Ishikawa (cell line): ENCODE results near the gene BPIFB1.

Source experiments
- EGR1 ChIP-seq: IDR thresholded peaks from 2 replicates; pipeline ENCODE4 v1.6.1; 2012
- EP300 ChIP-seq: IDR thresholded peaks from 2 replicates; pipeline ENCODE4 v1.6.1; 2012; ENCODE audit warnings: borderline replicate concordance
- FOXM1 ChIP-seq: IDR thresholded peaks from 2 replicates; pipeline ENCODE4 v1.6.1; 2012; ENCODE audit warnings: low read depth, borderline replicate concordance
- MAX ChIP-seq: IDR thresholded peaks from 2 replicates; pipeline ENCODE4 v1.6.1; 2012
- NFIC ChIP-seq: IDR thresholded peaks from 2 replicates; pipeline ENCODE4 v1.6.1; 2012
- RAD21 ChIP-seq: IDR thresholded peaks from 2 replicates; pipeline ENCODE4 v1.6.1; 2012; ENCODE audit warnings: low read depth
- REST ChIP-seq: IDR thresholded peaks from 2 replicates; pipeline ENCODE4 v1.6.1; 2012; ENCODE audit warnings: low read depth, mild to moderate bottlenecking
- TAF1 ChIP-seq: IDR thresholded peaks from 2 replicates; pipeline ENCODE4 v1.6.1; 2012; ENCODE audit warnings: low read depth, mild to moderate bottlenecking
- TEAD4 ChIP-seq: IDR thresholded peaks from 2 replicates; pipeline ENCODE4 v1.6.1; 2012
- YY1 ChIP-seq: IDR thresholded peaks from 2 replicates; pipeline ENCODE4 v1.6.1; 2012; ENCODE audit warnings: low read depth
- ZBTB7A ChIP-seq: IDR thresholded peaks from 2 replicates; pipeline ENCODE4 v1.6.1; 2012; ENCODE audit warnings: low read depth
- TF ChIP-seq, protein P1 (sequence below): IDR thresholded peaks from 2 replicates; pipeline ENCODE4 v1.6.1; 2012

DNA sequence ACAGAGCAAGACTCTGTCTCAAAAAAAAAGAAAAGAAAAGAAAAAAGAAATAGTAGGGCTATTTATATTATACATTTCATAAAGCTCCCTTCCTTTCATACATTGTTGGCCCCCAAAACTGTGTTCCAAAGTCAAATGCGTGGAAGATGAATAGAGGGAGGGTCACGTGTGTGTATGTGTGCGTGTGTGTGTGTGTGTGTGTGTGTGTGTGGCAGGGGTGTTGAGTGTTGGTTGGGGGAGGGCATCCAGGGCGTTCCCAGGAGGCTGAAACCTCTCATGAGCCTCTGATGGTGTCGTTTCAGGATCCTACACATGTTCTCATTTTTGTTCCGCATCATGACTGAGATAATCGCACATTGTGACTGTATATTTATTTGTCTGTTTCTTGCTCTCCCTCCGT is 7.8 kb upstream of the BPIFB1 start:
- TF ChIP-seq FOXM1 (no peak), EGR1 (no peak), EP300 (no peak), RAD21 (no peak), MAX (no peak), TAF1 (no peak), TEAD4 (no peak), REST (no peak), YY1 (no peak), ZBTB7A (no peak), NFIC (no peak)
- TF ChIP-seq, protein P1, sequence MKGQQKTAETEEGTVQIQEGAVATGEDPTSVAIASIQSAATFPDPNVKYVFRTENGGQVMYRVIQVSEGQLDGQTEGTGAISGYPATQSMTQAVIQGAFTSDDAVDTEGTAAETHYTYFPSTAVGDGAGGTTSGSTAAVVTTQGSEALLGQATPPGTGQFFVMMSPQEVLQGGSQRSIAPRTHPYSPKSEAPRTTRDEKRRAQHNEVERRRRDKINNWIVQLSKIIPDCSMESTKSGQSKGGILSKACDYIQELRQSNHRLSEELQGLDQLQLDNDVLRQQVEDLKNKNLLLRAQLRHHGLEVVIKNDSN: no peak
